Tibial artery (tissue), 4 donors: ENCODE data around the gene BRICD5.

Experiments used
- DNase-seq, 2 donors: peaks; one replicate each; pipeline ENCODE4 v3.0.0-alpha.2; 2019
- H3K27ac ChIP-seq, 2 donors: fragments of 200-600 bp; sonication (generic) in 1 of 2; 1 replicate in 1 of 2; 2 replicates in 1 of 2; pipeline ENCODE4 v1.5.1; 2018 to 2019; ENCODE audit warnings: mild to moderate bottlenecking in 1 of 2
- H3K27me3 ChIP-seq, 2 donors: fragments of 200-600 bp; sonication (generic) in 1 of 2; one replicate each; pipeline versions ENCODE4 v1.5.1 to v1.6.0; 2016 to 2019
- H3K36me3 ChIP-seq, 3 donors: fragments of 200-600 bp; sonication (generic) in 2 of 3; one replicate each; pipeline ENCODE4 v1.5.1; 2016 to 2019; ENCODE audit warnings: mild to moderate bottlenecking in 2 of 3
- H3K4me1 ChIP-seq, 4 donors: fragments of 200-600 bp; sonication (generic) in 2 of 4; 1 replicate in 3 of 4; 2 replicates in 1 of 4; pipeline ENCODE4 v1.5.1; 2016 to 2019
- H3K4me3 ChIP-seq, 2 donors: fragments of 200-600 bp; sonication (generic) in 1 of 2; 1 replicate in 1 of 2; 2 replicates in 1 of 2; pipeline ENCODE4 v1.5.1; 2018 to 2019; ENCODE audit warnings: mild to moderate bottlenecking in 2 of 2
- H3K9me3 ChIP-seq, 3 donors: fragments of 200-600 bp; sonication (generic) in 1 of 3; one replicate each; pipeline ENCODE4 v1.5.1; 2016 to 2019
- intact Hi-C: fragments of 100-400 bp; cut with DNase I; formaldehyde crosslinking; loops from one replicate; pipeline ENCODE4 v1.15.0; 2023; ENCODE audit warnings: low total_unique reads
- TF ChIP-seq, protein P1 (sequence below), 2 experiments: fragments of 200-600 bp in 1 of 2; fragments of 450-650 bp in 1 of 2; IDR thresholded peaks; one replicate each; pipeline ENCODE4 v1.5.1; 2017 to 2019; ENCODE audit warnings: antibody characterized with exemption in 2 of 2, mild to moderate bottlenecking in 1 of 2, moderate library complexity in 1 of 2

Gene BRICD5

DNA sequence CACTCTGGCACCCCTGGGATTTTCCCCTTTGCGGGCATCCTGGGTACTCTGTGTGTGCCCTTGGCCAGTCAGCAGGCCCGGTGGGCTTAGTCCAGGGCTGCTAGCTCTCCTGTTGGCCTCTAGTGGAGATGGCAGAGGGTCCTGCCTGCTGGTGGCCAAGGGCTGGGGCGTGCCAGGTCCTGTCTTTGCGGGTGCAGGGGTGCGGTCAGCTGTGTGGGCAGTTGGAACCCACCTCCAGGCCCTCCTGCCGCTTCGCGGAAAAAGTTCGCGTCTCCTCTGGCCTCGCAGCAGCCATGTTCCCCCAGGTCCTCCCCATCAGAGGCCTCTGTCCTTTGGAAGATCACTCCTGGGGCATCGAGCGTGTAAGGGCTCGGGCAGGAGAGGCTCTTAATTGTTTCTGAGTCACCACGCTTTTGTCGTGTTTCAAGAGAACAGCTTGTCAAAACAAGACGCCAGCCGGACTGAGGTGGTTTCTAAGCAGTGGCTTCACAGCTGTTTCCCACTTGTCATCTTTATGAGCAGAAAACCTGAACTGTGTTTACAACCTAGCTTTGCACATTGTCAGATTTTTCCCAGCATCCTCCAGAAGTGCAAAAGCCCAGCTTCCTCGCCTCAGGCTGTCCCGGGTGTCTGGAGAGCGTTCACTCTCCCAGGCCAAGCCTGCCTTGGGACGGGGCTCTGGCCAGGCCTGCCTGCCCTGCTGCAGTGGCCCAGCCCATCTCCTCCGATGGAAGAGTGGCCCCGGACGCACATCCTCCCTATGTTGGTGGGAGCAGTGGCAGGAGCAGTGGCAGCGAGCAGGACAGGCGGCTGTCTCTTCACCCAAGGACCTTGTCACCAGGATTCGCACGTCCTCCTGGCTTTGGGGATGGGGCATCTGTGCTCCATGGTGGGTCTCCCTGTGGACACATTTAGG, 20.6 kb upstream of the BRICD5 start:
- H3K27ac ChIP-seq, result no peak overlapping the region

DNA sequence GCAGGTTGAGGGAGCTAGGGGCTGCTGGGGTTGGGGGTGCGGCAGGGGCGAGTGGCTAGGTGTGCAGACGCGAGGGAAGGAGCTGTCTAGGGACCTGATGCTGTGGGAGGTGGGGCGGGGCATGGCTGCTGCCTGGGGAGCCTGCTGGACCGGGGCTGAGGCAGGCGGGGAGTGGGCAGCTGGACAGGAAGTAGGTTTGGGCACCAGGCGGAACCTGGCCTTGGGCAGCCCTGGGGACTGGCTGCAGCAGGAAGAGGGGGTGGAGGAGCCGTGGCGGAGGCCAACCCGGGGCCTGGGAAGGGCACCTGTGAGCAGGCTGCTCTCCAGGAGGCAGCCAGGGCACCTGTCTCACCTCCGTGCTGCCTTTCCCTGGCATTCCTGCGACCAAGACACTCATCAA, 19.7 kb upstream of the BRICD5 start:
- no peaks in the 10 kb centered on the region for H3K9me3 ChIP-seq
- intact Hi-C loops, result no loop called here
- H3K36me3 ChIP-seq, result peaks cover 68 to 77% (median 76%) of the 10 kb centered on the region in 3 donors
- H3K27me3 ChIP-seq, result no peaks in the 10 kb centered on the region
- H3K27ac ChIP-seq, result no peak overlapping the region
- TF ChIP-seq, protein P1, sequence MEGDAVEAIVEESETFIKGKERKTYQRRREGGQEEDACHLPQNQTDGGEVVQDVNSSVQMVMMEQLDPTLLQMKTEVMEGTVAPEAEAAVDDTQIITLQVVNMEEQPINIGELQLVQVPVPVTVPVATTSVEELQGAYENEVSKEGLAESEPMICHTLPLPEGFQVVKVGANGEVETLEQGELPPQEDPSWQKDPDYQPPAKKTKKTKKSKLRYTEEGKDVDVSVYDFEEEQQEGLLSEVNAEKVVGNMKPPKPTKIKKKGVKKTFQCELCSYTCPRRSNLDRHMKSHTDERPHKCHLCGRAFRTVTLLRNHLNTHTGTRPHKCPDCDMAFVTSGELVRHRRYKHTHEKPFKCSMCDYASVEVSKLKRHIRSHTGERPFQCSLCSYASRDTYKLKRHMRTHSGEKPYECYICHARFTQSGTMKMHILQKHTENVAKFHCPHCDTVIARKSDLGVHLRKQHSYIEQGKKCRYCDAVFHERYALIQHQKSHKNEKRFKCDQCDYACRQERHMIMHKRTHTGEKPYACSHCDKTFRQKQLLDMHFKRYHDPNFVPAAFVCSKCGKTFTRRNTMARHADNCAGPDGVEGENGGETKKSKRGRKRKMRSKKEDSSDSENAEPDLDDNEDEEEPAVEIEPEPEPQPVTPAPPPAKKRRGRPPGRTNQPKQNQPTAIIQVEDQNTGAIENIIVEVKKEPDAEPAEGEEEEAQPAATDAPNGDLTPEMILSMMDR (IDR thresholded peaks at IDR 0.05), result no peak
- peaks cover 0 to 14% (median 6%) of the 10 kb centered on the region in 4 donors for H3K4me1 ChIP-seq
- DNase-seq, result no peak
- H3K4me3 ChIP-seq, result no peak overlapping the region

More for the DNA sequence above, 20.6 kb upstream of the BRICD5 start:
- Histone ChIP-seq H3K9me3 (no peaks in the 10 kb centered on the region), H3K36me3 (peaks cover 69 to 82% (median 81%) of the 10 kb centered on the region in 3 donors), H3K27me3 (peaks cover 0 to under 1% of the 10 kb centered on the region in 2 donors), H3K4me1 (peaks cover under 1 to 10% (median 6%) of the 10 kb centered on the region in 4 donors), H3K4me3 (no peak overlapping the region)
- no peak for DNase-seq
- TF ChIP-seq, protein P1 (IDR thresholded peaks at IDR 0.05), result no peak
- intact Hi-C loops, result no loop called here

DNA sequence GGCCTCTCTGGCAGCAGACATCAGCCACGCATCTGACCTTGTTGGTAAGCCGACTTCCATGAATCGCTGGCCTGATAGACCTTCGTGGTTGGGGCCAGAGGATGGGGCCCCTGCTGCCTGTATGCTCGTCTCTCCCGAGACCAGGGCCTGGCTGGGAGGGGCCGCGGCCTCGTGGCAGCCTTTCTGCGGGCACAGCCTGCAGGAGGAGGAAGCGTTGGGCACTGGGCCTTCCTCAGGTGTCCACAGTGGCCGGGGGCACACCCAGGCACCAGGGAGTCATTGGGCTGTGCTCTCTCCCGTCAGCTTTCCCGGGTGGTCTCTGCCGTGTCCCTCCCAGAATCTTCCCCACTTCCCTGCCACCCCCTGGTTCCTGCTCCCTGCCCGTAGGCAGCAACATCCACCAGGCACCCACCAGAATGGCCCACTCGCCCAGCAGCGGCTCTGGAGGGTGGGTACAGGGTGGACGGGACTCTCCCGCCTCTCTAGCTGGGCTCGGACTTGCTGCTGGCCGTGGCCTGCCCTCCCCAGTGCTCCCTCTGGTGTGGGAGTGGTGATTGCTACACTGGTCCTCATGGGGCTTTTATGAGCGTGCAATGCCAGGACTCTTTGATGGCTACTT, 19.1 kb upstream of the BRICD5 start:
- Histone ChIP-seq H3K27me3 (no peaks in the 10 kb centered on the region), H3K27ac (no peak overlapping the region), H3K4me1 (peaks cover 0 to 20% (median 12%) of the 10 kb centered on the region in 4 donors), H3K36me3 (peaks cover 61 to 70% (median 70%) of the 10 kb centered on the region in 3 donors), H3K4me3 (no peak overlapping the region), H3K9me3 (no peaks in the 10 kb centered on the region)
- TF ChIP-seq, protein P1 (IDR thresholded peaks at IDR 0.05), result no peak
- intact Hi-C loops, result loop anchor here (10.0 kb wide), 1 partner anchor 1495 kb away; no protein-coding TSS in a partner anchor
- no peak for DNase-seq

DNA sequence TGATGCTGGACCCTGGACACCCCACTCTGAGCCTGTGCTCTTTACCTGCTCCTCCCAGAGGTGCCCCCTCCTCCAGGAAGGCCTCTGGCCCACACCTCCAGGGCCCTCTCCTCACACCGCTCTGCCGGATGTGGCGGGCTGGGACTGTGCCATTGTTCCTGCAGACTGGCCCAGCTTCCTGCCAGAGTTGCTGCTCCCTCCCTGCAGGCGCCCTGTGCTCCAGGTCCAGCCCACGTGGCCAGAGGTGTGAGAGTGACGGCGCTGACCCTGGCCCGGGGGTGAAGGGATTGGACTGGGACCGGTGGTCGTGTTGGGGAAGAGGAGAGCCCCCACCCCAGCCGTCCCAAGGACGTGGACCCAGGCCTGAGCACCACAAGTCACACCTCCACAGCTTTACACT, 18.4 kb upstream of the BRICD5 start:
- no peak overlapping the region for H3K4me3 ChIP-seq
- intact Hi-C loops, result loop anchor here (10.0 kb wide), 1 partner anchor 1494 kb away; no protein-coding TSS in a partner anchor
- no peaks in the 10 kb centered on the region for H3K9me3 ChIP-seq
- no peaks in the 10 kb centered on the region for H3K27me3 ChIP-seq
- DNase-seq, result no peak
- H3K4me1 ChIP-seq, result peaks cover 0 to 27% (median 18%) of the 10 kb centered on the region in 4 donors
- H3K27ac ChIP-seq, result no peak overlapping the region
- peaks cover 55 to 64% (median 64%) of the 10 kb centered on the region in 3 donors for H3K36me3 ChIP-seq
- TF ChIP-seq, protein P1 (IDR thresholded peaks at IDR 0.05), result no peak

DNA sequence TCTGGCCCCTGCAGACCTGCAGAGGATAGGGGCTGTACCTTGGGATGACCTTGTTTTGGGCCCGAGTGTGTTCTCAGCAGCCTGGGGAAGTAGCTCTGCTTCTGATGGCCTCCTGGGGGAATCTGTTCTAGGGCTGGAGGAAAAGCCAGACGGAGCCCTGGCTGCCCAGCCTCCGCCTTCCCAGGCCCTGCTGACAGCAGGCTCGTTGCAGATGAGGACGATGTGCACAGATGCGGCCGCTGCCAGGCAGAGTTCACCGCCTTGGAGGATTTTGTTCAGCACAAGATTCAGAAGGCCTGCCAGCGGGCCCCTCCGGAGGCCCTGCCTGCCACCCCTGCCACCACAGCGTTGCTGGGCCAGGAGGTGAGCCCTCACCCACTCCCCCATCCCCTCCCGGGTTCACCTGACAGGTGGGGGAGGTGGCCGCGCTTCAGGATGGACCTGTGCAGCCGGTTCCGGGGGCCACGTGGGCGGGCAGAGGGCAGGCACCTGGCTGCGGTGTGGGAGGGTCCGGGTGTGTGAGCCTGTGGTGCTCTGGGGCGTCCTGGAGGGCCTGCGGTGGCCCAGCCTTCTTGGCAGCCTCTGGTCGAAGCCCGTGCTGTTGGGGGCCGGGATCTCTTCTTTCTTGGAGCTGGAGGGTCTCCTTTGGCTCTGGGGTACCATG, 17.6 kb upstream of the BRICD5 start:
- TF ChIP-seq, protein P1 (IDR thresholded peaks at IDR 0.05), result no peak
- no peak for DNase-seq
- peaks cover 47 to 56% (median 56%) of the 10 kb centered on the region in 3 donors for H3K36me3 ChIP-seq
- no peaks in the 10 kb centered on the region for H3K27me3 ChIP-seq
- H3K4me1 ChIP-seq, result peaks cover 0 to 29% (median 19%) of the 10 kb centered on the region in 4 donors
- no peaks in the 10 kb centered on the region for H3K9me3 ChIP-seq
- intact Hi-C loops, result loop anchor here (10.0 kb wide), 1 partner anchor 1493 kb away; no protein-coding TSS in a partner anchor
- no peak overlapping the region for H3K4me3 ChIP-seq
- H3K27ac ChIP-seq, result no peak overlapping the region
